ENCODE measurements around the gene NR5A1. TPM values are rescaled to one million over a fixed set of nuclear protein-coding genes. Genes with fewer than 3 reads are reported as not detected.

Gene NR5A1
- total and polyA plus RNA-seq, 7 donors: 0.03 to 0.60 TPM; not detected in 5

DNA sequence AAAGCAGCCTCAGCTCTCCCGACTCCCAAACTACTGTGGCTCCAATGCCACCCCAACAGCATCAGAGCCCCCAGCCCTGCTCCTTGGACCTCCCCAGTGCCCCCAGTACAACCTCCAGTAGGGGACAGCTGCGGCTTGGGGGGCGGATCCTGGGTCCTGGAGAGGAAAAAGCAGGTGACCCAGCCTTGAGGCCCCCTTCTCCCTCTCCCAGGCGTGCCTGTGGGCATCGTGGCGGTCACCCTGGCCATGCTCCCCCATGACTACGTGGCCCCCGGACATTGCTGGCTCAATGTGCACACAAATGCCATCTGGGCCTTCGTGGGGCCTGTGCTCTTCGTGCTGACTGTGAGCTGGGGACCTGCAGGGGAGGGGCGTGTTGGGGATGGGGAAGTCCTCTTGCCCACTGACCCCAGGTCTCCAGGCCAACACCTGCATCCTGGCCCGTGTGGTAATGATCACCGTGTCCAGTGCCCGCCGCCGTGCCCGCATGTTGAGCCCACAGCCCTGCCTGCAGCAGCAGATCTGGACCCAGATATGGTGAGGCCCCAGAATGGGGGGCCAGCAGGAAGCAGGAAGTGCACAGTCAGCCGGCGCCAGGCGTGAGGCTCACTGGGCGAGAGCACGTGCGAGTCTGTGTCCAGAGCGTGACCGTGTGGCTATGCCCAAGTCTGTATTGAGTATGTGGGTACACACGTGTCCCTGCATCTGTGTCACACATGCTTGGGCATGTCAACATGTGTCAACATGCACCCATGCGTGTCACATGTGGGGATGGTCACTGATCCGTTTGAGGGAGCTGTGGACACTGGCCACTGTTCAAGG, 38.0 kb downstream of the NR5A1 start:
- TF ChIP-seq, protein P1, sequence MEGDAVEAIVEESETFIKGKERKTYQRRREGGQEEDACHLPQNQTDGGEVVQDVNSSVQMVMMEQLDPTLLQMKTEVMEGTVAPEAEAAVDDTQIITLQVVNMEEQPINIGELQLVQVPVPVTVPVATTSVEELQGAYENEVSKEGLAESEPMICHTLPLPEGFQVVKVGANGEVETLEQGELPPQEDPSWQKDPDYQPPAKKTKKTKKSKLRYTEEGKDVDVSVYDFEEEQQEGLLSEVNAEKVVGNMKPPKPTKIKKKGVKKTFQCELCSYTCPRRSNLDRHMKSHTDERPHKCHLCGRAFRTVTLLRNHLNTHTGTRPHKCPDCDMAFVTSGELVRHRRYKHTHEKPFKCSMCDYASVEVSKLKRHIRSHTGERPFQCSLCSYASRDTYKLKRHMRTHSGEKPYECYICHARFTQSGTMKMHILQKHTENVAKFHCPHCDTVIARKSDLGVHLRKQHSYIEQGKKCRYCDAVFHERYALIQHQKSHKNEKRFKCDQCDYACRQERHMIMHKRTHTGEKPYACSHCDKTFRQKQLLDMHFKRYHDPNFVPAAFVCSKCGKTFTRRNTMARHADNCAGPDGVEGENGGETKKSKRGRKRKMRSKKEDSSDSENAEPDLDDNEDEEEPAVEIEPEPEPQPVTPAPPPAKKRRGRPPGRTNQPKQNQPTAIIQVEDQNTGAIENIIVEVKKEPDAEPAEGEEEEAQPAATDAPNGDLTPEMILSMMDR (IDR thresholded peaks at IDR 0.05): no peak
- TF ChIP-seq POLR2AphosphoS5 (IDR thresholded peaks at IDR 0.05): no peak
- no peak for TF ChIP-seq EP300 (IDR thresholded peaks at IDR 0.05)
- no peak for TF ChIP-seq POLR2A (IDR thresholded peaks at IDR 0.05)
- Histone ChIP-seq H3K36me3 (no peaks in the 10 kb centered on the region), H3K27me3 (peaks cover 0 to 16% (median 0%) of the 10 kb centered on the region in 3 donors), H3K27ac (no peak overlapping the region), H3K9me3 (no peaks in the 10 kb centered on the region), H3K4me1 (no peaks in the 10 kb centered on the region), H3K4me3 (no peak overlapping the region)
- intact Hi-C loops (cut with DNase I): no loop called here
- DNase-seq: no peak
- WGBS, 2 donors: 83 to 87% methylated on average over 28 of the region's 28 CpGs

DNA sequence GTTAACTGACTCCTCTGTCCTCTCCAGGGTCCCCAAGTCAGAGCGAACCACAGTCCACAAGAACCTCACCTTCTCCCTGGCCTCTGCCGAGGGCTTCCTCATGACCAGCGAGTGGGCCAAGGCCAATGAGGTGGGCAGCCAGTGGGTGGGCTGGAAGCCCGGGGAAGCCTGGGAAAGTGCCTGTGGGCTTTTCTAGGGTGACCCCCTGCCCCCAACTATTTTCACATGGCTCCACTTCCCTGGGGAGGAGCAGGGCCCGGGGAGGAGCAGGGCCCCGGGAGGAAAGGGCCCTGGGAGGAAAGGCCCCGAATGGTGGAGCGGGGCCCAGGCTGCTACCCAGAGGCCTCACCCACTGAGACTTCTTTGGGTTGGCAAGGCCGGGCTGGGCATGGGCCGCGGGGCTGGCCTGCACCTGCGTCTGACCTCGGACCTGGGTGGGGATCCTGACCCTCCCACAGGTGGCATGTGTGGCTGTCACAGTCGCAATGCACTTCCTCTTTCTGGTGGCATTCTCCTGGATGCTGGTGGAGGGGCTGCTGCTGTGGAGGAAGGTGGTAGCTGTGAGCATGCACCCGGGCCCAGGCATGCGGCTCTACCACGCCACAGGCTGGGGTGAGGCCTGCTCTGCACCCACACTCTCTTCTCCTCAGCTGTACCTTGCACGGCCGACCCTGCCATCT, 39.0 kb downstream of the NR5A1 start:
- no peaks in the 10 kb centered on the region for H3K4me1 ChIP-seq
- intact Hi-C loops (cut with DNase I): no loop called here
- 72% methylated on average over 19 of the region's 19 CpGs for WGBS, 2 donors
- no peak overlapping the region for H3K4me3 ChIP-seq
- no peaks in the 10 kb centered on the region for H3K36me3 ChIP-seq
- H3K27ac ChIP-seq: no peak overlapping the region
- DNase-seq: no peak
- peaks cover 0 to 12% (median 0%) of the 10 kb centered on the region in 3 donors for H3K27me3 ChIP-seq
- no peaks in the 10 kb centered on the region for H3K9me3 ChIP-seq
- TF ChIP-seq POLR2A (IDR thresholded peaks at IDR 0.05): no peak
- TF ChIP-seq POLR2AphosphoS5 (IDR thresholded peaks at IDR 0.05): no peak
- no peak for TF ChIP-seq EP300 (IDR thresholded peaks at IDR 0.05)
- TF ChIP-seq, protein P1 (IDR thresholded peaks at IDR 0.05): no peak

DNA sequence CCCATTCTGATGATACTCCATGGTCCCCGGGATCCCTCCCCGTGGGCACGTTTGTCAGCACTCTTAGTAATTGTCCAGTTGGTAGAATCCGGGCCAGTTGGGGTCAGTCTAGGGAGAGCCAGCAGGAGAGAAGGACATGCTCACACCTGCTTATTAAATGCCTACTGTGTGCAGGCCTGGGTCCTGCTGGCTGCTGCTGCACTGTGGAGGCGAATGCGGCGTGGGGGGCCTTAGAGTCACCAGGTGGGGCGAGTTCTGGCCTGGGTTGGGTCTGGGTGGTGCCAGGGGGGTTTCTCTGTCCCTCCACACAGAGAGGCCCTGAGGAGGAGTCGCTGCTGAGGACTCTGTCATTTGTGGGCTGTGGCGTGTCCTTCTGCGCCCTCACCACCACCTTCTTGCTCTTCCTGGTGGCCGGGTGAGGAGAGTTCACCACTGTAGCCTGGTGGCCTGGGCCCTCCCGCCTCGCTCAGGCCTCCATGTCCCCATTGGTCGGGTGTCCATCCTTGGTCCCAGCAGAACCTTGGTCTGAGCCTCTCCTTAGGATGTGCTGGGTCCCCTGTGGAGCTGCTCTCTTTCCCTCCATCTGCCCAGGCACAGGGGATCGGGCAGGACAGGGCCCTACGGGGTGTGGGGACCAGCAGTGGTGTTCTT, 39.7 kb downstream of the NR5A1 start:
- no peak overlapping the region for H3K4me3 ChIP-seq
- H3K36me3 ChIP-seq: no peaks in the 10 kb centered on the region
- intact Hi-C loops (cut with DNase I): no loop called here
- no peaks in the 10 kb centered on the region for H3K9me3 ChIP-seq
- no peak for DNase-seq
- WGBS, 2 donors: 90 to 91% methylated on average over 17 of the region's 17 CpGs
- TF ChIP-seq EP300 (IDR thresholded peaks at IDR 0.05) (no peak), POLR2A (IDR thresholded peaks at IDR 0.05) (no peak), POLR2AphosphoS5 (IDR thresholded peaks at IDR 0.05) (no peak)
- TF ChIP-seq, protein P1 (IDR thresholded peaks at IDR 0.05): no peak
- no peaks in the 10 kb centered on the region for H3K4me1 ChIP-seq
- no peak overlapping the region for H3K27ac ChIP-seq
- peaks cover 0 to 12% (median 0%) of the 10 kb centered on the region in 3 donors for H3K27me3 ChIP-seq

DNA sequence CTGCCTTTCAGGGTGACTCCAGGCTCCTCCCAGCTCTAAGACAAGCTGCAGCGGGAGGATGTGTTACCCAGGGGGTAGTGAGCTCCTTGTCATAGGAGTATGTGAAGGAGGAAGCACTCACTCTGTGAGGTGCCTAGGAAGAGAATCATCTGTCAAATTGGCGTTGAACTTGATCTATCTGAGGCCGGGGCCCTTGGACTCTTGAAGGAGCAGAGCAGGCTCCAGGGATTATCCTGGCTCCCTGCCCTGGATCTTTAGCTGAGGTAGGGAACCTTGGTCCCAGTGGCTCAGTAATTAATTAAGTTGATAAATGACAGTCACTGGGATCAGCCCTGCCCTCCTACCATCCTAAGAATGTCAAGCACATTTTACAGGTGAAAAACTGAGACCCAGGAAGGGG, 41.5 kb downstream of the NR5A1 start:
- Histone ChIP-seq H3K4me1 (no peaks in the 10 kb centered on the region), H3K9me3 (no peaks in the 10 kb centered on the region), H3K36me3 (no peaks in the 10 kb centered on the region), H3K4me3 (no peak overlapping the region), H3K27ac (no peak overlapping the region), H3K27me3 (peaks cover 0 to 8% (median 0%) of the 10 kb centered on the region in 3 donors)
- no peak for TF ChIP-seq EP300 (IDR thresholded peaks at IDR 0.05)
- no peak for DNase-seq
- 83 to 87% methylated on average over 3 of the region's 3 CpGs for WGBS, 2 donors
- intact Hi-C loops (cut with DNase I): no loop called here

DNA sequence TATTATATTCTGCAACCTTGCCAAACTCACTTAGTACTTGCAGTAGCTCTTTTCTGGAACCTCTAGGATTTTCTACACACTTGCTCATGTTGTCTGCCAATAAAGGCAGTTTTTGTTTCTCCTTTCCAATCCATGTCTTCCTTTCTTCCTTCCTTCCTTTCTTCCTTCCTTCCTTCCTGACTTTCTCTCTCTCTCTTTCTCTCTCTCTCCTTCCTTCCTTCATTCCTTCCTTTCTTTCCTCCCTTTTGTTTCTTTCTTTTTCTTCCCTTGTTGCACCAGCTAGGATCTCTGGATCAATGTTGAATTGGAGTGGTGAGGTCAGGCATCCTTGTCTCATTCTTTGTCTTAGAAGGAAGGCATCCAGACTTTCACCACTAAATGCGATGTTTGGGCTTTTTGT, 44.5 kb downstream of the NR5A1 start:
- Histone ChIP-seq H3K9me3 (no peaks in the 10 kb centered on the region), H3K27ac (no peak overlapping the region), H3K4me1 (no peaks in the 10 kb centered on the region), H3K27me3 (peaks cover 0 to 8% (median 0%) of the 10 kb centered on the region in 3 donors), H3K4me3 (no peak overlapping the region), H3K36me3 (no peaks in the 10 kb centered on the region)
- 85 to 88% methylated on average over 1 of the region's 1 CpG for WGBS, 2 donors
- TF ChIP-seq, protein P1 (IDR thresholded peaks at IDR 0.05): no peak
- TF ChIP-seq EP300 (IDR thresholded peaks at IDR 0.05): no peak
- TF ChIP-seq POLR2A (IDR thresholded peaks at IDR 0.05): no peak
- TF ChIP-seq POLR2AphosphoS5 (IDR thresholded peaks at IDR 0.05): no peak
- no peak for DNase-seq
- intact Hi-C loops (cut with DNase I): no loop called here

Data from sigmoid colon (tissue), 7 donors.